OCI-LY3 (cell line): ENCODE data around the gene KDM5B.

Experiments used
- CTCF ChIP-seq: fragments of 200-600, 300-600 bp; sonication (generic); IDR thresholded peaks from 2 replicates; pipeline ENCODE4 v1.5.1; 2014; ENCODE audit warnings: antibody characterized with exemption, low read length, low read depth
- EZH2phosphoT487 ChIP-seq: fragments of 200-600 bp; shearing (Covaris generic); IDR thresholded peaks from 2 replicates; pipeline ENCODE4 v1.6.1; 2018; ENCODE audit warnings: antibody characterized with exemption, mixed run types, low read depth

- TF ChIP-seq CTCF (no peak), EZH2phosphoT487 (no peak)
Measured at GRCh38 chr1:202760589-202760988, 47.6 kb downstream of the KDM5B start.
